Mesenchymal stem cell (in vitro differentiated cells and primary cell): ENCODE measurements around the gene C9orf43.

Experiments
- DNase-seq: peaks from one replicate; pipeline ENCODE4 v3.0.0-alpha.2; 2013
- H2AFZ ChIP-seq: one replicate; pipeline ENCODE4 v1.6.1; 2013; ENCODE audit warnings: low read depth, mild to moderate bottlenecking, control low read depth, inconsistent platforms, low read length, moderate library complexity
- H2AK5ac ChIP-seq: 2 replicates; pipeline ENCODE4 v1.6.1; 2013; ENCODE audit warnings: low read length, moderate library complexity, mild to moderate bottlenecking, inconsistent platforms; ENCODE audit not compliant: severe bottlenecking
- H2BK120ac ChIP-seq: one replicate; pipeline ENCODE4 v1.6.1; 2013; ENCODE audit warnings: low read depth, mild to moderate bottlenecking, inconsistent platforms, low read length, moderate library complexity
- H2BK12ac ChIP-seq, 2 experiments: one replicate each; pipeline ENCODE4 v1.6.1; 2013; ENCODE audit warnings: inconsistent platforms in 2 of 2, low read length in 2 of 2, mild to moderate bottlenecking in 2 of 2, moderate library complexity in 2 of 2, control low read depth in 1 of 2
- H2BK15ac ChIP-seq: one replicate; pipeline ENCODE4 v1.6.1; 2013; ENCODE audit warnings: mild to moderate bottlenecking, low read depth, inconsistent platforms; ENCODE audit not compliant: poor library complexity, severe bottlenecking
- H2BK5ac ChIP-seq: 2 replicates; pipeline ENCODE4 v1.6.1; 2013; ENCODE audit warnings: low read depth, mild to moderate bottlenecking, low read length, control low read depth, inconsistent platforms; ENCODE audit not compliant: poor library complexity, severe bottlenecking
- H3K14ac ChIP-seq, 2 experiments: one replicate each; pipeline ENCODE4 v1.6.1; 2013; ENCODE audit warnings: inconsistent platforms in 2 of 2, low read length in 2 of 2, control low read depth in 1 of 2, mild to moderate bottlenecking in 1 of 2, moderate library complexity in 1 of 2
- H3K18ac ChIP-seq, 2 experiments: one replicate each; pipeline ENCODE4 v1.6.1; 2013; ENCODE audit warnings: inconsistent platforms in 2 of 2, low read length in 2 of 2, control low read depth in 1 of 2, low read depth in 1 of 2, mild to moderate bottlenecking in 1 of 2
- H3K23ac ChIP-seq, 2 experiments: one replicate each; pipeline ENCODE4 v1.6.1; 2013; ENCODE audit warnings: inconsistent platforms in 2 of 2, low read length in 2 of 2, mild to moderate bottlenecking in 2 of 2, moderate library complexity in 2 of 2, control low read depth in 1 of 2
- H3K27ac ChIP-seq: 2 replicates; pipeline ENCODE4 v1.5.1; 2013; ENCODE audit warnings: mild to moderate bottlenecking, moderate library complexity, low read length, control low read depth, inconsistent platforms; ENCODE audit not compliant: poor library complexity, severe bottlenecking
- H3K27me3 ChIP-seq, 2 experiments: 2 replicates each; pipeline versions ENCODE4 v1.6.1 to v1.7.0; 2013; ENCODE audit warnings: low read length in 2 of 2, mild to moderate bottlenecking in 2 of 2, moderate library complexity in 2 of 2, control low read depth in 1 of 2, inconsistent platforms in 1 of 2; ENCODE audit not compliant: control insufficient read depth in 1 of 2, insufficient read depth in 1 of 2
- H3K36me3 ChIP-seq, 2 experiments: 2 replicates each; pipeline versions ENCODE4 v1.6.1 to v1.7.0; 2013; ENCODE audit warnings: low read length in 2 of 2, control low read depth in 1 of 2, inconsistent platforms in 1 of 2, low read depth in 1 of 2, mild to moderate bottlenecking in 1 of 2; ENCODE audit not compliant: insufficient read depth in 2 of 2, control insufficient read depth in 1 of 2
- H3K4ac ChIP-seq, 2 experiments: one replicate each; pipeline ENCODE4 v1.6.1; 2013; ENCODE audit warnings: inconsistent platforms in 2 of 2, low read length in 2 of 2, mild to moderate bottlenecking in 2 of 2, moderate library complexity in 2 of 2, control low read depth in 1 of 2, low read depth in 1 of 2
- H3K4me1 ChIP-seq: 2 replicates; pipeline ENCODE4 v1.6.1; 2013; ENCODE audit warnings: low read depth, low read length, control low read depth; ENCODE audit not compliant: control insufficient read depth, insufficient read depth
- H3K4me2 ChIP-seq: 2 replicates; pipeline ENCODE4 v1.6.1; 2013; ENCODE audit warnings: low read length, mild to moderate bottlenecking, inconsistent platforms; ENCODE audit not compliant: poor library complexity, severe bottlenecking
- H3K4me3 ChIP-seq, 2 experiments: 2 replicates each; pipeline versions ENCODE4 v1.5.1 to v1.7.0; 2013; ENCODE audit warnings: low read length in 2 of 2, mild to moderate bottlenecking in 2 of 2, control low read depth in 1 of 2, low read depth in 1 of 2; ENCODE audit not compliant: insufficient read depth in 1 of 2
- H3K79me1 ChIP-seq: replicated peaks from 2 replicates; pipeline ENCODE4 v1.6.1; 2013; ENCODE audit warnings: mild to moderate bottlenecking, control low read depth, low read length, inconsistent platforms; ENCODE audit not compliant: poor library complexity, severe bottlenecking
- H3K9ac ChIP-seq: 2 replicates; pipeline ENCODE4 v1.7.0; 2013; ENCODE audit warnings: mild to moderate bottlenecking, low read length, moderate library complexity
- H3K9me3 ChIP-seq: 2 replicates; pipeline ENCODE4 v1.7.0; 2013; ENCODE audit warnings: mild to moderate bottlenecking, low read length; ENCODE audit not compliant: control insufficient read depth
- H4K8ac ChIP-seq: one replicate; pipeline ENCODE4 v1.6.1; 2013; ENCODE audit warnings: inconsistent platforms, mild to moderate bottlenecking, low read length, moderate library complexity
- H4K91ac ChIP-seq: one replicate; pipeline ENCODE4 v1.6.1; 2013; ENCODE audit warnings: mild to moderate bottlenecking, low read length, inconsistent platforms
- WGBS: methylation state at CpG from one replicate; pipeline ENCODE4 v1.1.7; 2013; ENCODE audit warnings: mixed read lengths; 5-methylcytosine and 5-hydroxymethylcytosine counted together

Gene C9orf43

GRCh38 chr9:113381909-113382411 is 28.6 kb upstream of the C9orf43 start:
- no peak overlapping the region for H3K14ac ChIP-seq
- peaks cover 4 to 13% of the 10 kb centered on the region in 2 experiments for H3K36me3 ChIP-seq
- WGBS, result over 99% methylated on average over 8 of the region's 8 CpGs

GRCh38 chr9:113386571-113387393 is 23.8 kb upstream of the C9orf43 start:
- Histone ChIP-seq H4K91ac (no peak overlapping the region), H2BK120ac (no peak overlapping the region), H2BK15ac (no peak overlapping the region), H3K4me2 (no peak overlapping the region), H3K18ac (no peak overlapping the region), H3K9ac (no peak overlapping the region), H3K14ac (no peak overlapping the region), H3K4me1 (peaks cover 11% of the 10 kb centered on the region), H3K4ac (no peak overlapping the region), H3K36me3 (peaks cover 44 to 60% of the 10 kb centered on the region in 2 experiments), H3K9me3 (no peaks in the 10 kb centered on the region), H3K79me1 (no peaks in the 10 kb centered on the region), H3K23ac (no peak overlapping the region), H2AK5ac (peak overlapping the region; percentile 47), H2AFZ (no peak overlapping the region), H2BK12ac (no peak overlapping the region), H2BK5ac (no peak overlapping the region), H3K27me3 (no peaks in the 10 kb centered on the region), H3K27ac (no peak overlapping the region), H4K8ac (no peak overlapping the region), H3K4me3 (no peak overlapping the region)
- WGBS, result 94% methylated on average over 4 of the region's 4 CpGs
- DNase-seq, result no peak

More at GRCh38 chr9:113381909-113382411, 28.6 kb upstream of the C9orf43 start:
- Histone ChIP-seq H3K4me3 (no peak overlapping the region), H3K27ac (no peak overlapping the region), H3K4ac (no peak overlapping the region), H2BK12ac (no peak overlapping the region), H2BK5ac (no peak overlapping the region), H3K9me3 (no peaks in the 10 kb centered on the region), H3K4me1 (peaks cover 3% of the 10 kb centered on the region), H2AK5ac (no peak overlapping the region), H3K4me2 (no peak overlapping the region), H3K18ac (no peak overlapping the region), H4K91ac (no peak overlapping the region), H3K9ac (no peak overlapping the region), H4K8ac (no peak overlapping the region), H2AFZ (no peak overlapping the region), H3K23ac (no peak overlapping the region), H3K79me1 (no peaks in the 10 kb centered on the region), H3K27me3 (no peaks in the 10 kb centered on the region), H2BK120ac (no peak overlapping the region), H2BK15ac (no peak overlapping the region)
- DNase-seq, result no peak

GRCh38 chr9:113387560-113388230 is 22.9 kb upstream of the C9orf43 start:
- Histone ChIP-seq H4K8ac (no peak overlapping the region), H3K18ac (no peak overlapping the region), H3K4ac (no peak overlapping the region), H2BK12ac (no peak overlapping the region), H3K9me3 (no peaks in the 10 kb centered on the region), H3K36me3 (peaks cover 48 to 68% of the 10 kb centered on the region in 2 experiments), H3K9ac (no peak overlapping the region), H3K27ac (peak overlapping the region; percentile 32), H2BK5ac (no peak overlapping the region), H3K4me3 (no peak overlapping the region), H3K79me1 (no peaks in the 10 kb centered on the region), H2BK15ac (no peak overlapping the region), H3K14ac (no peak overlapping the region), H3K4me2 (no peak overlapping the region), H2BK120ac (no peak overlapping the region), H3K27me3 (no peaks in the 10 kb centered on the region), H3K4me1 (peaks cover 11% of the 10 kb centered on the region), H4K91ac (no peak overlapping the region), H3K23ac (no peak overlapping the region), H2AK5ac (no peak overlapping the region), H2AFZ (no peak overlapping the region)
- DNase-seq, result no peak
- WGBS, result 84% methylated on average over 9 of the region's 9 CpGs

GRCh38 chr9:113388833-113389232 is 21.7 kb upstream of the C9orf43 start:
- Histone ChIP-seq H3K4ac (no peak overlapping the region), H3K14ac (no peak overlapping the region), H3K23ac (no peak overlapping the region), H3K4me3 (peak overlapping the region in 1 of 2 experiments; percentile 2), H3K4me1 (peaks cover 11% of the 10 kb centered on the region), H2AK5ac (no peak overlapping the region), H4K91ac (no peak overlapping the region), H3K4me2 (no peak overlapping the region), H3K9me3 (no peaks in the 10 kb centered on the region), H2BK5ac (no peak overlapping the region), H2BK120ac (no peak overlapping the region), H2AFZ (no peak overlapping the region), H3K9ac (no peak overlapping the region), H3K36me3 (peaks cover 53 to 72% of the 10 kb centered on the region in 2 experiments), H2BK12ac (no peak overlapping the region), H3K27me3 (no peaks in the 10 kb centered on the region), H3K18ac (no peak overlapping the region), H3K79me1 (peaks cover under 1% of the 10 kb centered on the region), H3K27ac (no peak overlapping the region), H2BK15ac (no peak overlapping the region), H4K8ac (no peak overlapping the region)
- WGBS, result 95% methylated on average over 13 of the region's 13 CpGs
- no peak for DNase-seq
